ENCODE data around the gene HOXC13. TPM values are rescaled to one million over a fixed set of nuclear protein-coding genes. Genes with fewer than 3 reads are reported as not detected.

Gene HOXC13
- total RNA-seq, 1 donor from 2014 or later, result not detected

DNA sequence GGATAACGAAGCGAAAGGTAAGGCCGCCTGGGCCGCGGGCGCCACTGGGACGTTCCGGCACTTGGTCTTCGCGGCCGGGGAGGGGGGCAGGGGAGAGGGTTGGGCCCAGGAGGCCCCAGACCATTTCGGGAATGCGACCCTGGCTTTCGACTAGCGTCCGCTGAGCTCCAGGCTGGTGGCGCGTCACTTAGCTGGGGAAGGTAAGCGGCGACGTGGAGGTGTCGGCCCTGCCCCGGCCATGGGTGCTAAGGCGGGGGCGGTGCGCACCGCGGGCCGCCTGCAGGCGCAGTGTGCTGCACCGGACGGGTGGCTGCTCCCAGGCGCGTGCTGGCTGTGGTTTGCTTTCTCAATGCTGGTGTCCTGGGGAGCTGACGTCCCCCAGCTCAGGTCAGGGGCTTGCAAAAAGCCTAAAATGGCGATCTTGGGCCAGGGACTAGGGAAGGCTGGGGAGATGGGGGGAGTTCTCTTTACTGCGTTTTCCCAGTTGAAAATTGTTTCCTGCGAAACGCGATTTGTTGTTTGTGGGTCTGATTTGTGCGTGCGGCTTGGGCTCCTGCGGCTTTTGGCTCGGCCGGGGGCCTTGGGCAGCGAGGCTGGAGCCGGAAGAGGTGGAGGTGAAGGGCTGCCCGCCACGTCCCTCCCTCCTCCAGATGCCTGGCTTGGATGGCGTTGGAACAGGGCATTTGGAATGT lies 47.5 kb downstream of the HOXC13 start:
- DNase-seq (peak; percentile 58), ATAC-seq (peak; percentile 32)
- Histone ChIP-seq H3K4me1 (peaks cover 15% of the 10 kb centered on the region), H3K27me3 (peaks cover 100% of the 10 kb centered on the region), H3K9me3 (no peaks in the 10 kb centered on the region), H3K4me3 (no peak overlapping the region), H3K27ac (no peak overlapping the region), H3K36me3 (no peaks in the 10 kb centered on the region)
- intact Hi-C loops (cut with DNase I), result no loop called here
- TF ChIP-seq, protein P1, sequence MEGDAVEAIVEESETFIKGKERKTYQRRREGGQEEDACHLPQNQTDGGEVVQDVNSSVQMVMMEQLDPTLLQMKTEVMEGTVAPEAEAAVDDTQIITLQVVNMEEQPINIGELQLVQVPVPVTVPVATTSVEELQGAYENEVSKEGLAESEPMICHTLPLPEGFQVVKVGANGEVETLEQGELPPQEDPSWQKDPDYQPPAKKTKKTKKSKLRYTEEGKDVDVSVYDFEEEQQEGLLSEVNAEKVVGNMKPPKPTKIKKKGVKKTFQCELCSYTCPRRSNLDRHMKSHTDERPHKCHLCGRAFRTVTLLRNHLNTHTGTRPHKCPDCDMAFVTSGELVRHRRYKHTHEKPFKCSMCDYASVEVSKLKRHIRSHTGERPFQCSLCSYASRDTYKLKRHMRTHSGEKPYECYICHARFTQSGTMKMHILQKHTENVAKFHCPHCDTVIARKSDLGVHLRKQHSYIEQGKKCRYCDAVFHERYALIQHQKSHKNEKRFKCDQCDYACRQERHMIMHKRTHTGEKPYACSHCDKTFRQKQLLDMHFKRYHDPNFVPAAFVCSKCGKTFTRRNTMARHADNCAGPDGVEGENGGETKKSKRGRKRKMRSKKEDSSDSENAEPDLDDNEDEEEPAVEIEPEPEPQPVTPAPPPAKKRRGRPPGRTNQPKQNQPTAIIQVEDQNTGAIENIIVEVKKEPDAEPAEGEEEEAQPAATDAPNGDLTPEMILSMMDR (IDR thresholded peaks at IDR 0.05), result no peak

DNA sequence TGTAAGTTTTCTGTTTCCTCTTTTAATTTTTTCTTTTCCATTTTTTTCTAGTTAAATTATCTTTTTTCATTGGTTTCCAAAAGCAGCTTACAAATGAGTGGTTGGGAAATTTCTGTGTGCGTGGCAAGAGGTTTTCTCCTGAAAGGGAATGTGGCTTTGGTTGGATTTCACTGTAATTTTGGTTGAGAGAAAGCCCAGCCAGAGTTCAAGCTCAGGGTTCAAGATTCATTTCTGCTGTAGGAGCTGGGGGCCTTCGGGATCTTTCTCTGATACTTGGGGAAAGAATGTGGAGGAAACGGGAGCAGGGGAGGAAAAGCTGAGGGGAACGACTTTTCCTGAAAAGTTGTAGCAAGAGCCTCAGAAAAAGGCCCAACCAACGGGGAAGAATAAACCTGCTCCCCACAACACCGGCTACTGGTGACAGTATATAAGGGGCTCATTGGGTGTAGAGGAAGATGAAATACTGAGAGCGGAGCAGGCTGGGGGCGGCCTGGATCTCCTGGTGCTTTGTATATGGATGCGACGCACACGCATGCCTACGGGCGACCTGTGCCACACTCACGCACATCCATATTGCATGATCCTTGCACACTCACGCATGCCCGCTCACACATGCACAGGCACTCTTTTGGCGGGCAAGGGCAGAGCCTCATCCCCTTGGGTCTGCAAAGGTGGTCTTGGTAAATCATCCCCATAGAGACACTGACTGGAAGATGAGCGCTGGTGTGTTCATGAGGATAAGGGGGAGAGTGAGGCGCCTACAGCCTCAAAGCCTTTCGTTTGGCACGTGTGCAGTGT lies 48.3 kb downstream of the HOXC13 start:
- peaks cover 100% of the 10 kb centered on the region for H3K27me3 ChIP-seq
- H3K4me1 ChIP-seq, result peaks cover 15% of the 10 kb centered on the region
- intact Hi-C loops (cut with DNase I), result no loop called here
- H3K9me3 ChIP-seq, result no peaks in the 10 kb centered on the region
- no peaks in the 10 kb centered on the region for H3K36me3 ChIP-seq
- no peak overlapping the region for H3K27ac ChIP-seq
- TF ChIP-seq, protein P1 (IDR thresholded peaks at IDR 0.05), result no peak
- ATAC-seq (no peak), DNase-seq (no peak)
- H3K4me3 ChIP-seq, result no peak overlapping the region

DNA sequence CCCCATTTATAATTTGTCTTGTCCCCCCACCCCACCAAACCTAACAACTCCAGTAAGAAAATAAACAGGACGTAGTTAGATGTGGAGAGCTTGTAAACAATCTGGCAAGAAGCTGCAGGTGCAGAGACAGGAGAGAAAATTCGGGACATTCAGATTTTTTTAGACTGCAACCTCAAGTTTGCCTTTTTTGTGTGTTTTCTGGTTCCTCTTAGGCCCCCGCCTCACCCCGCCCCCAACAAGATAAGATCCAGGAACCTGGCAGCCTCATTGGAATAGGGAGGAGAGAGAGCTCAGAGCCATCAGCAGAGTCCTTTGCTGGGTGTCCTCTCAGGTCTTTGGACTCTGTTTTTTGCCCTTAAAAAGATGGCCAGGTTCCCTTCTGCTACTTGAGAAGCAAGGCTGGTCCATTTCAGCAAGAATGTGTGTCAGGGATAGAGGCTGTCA lies 49.2 kb downstream of the HOXC13 start:
- Histone ChIP-seq H3K27ac (no peak overlapping the region), H3K4me3 (no peak overlapping the region), H3K27me3 (peaks cover 100% of the 10 kb centered on the region), H3K36me3 (no peaks in the 10 kb centered on the region), H3K9me3 (no peaks in the 10 kb centered on the region), H3K4me1 (peaks cover 15% of the 10 kb centered on the region)
- DNase-seq, result no peak
- TF ChIP-seq, protein P1 (IDR thresholded peaks at IDR 0.05), result no peak
- intact Hi-C loops (cut with DNase I), result no loop called here
- no peak for ATAC-seq

DNA sequence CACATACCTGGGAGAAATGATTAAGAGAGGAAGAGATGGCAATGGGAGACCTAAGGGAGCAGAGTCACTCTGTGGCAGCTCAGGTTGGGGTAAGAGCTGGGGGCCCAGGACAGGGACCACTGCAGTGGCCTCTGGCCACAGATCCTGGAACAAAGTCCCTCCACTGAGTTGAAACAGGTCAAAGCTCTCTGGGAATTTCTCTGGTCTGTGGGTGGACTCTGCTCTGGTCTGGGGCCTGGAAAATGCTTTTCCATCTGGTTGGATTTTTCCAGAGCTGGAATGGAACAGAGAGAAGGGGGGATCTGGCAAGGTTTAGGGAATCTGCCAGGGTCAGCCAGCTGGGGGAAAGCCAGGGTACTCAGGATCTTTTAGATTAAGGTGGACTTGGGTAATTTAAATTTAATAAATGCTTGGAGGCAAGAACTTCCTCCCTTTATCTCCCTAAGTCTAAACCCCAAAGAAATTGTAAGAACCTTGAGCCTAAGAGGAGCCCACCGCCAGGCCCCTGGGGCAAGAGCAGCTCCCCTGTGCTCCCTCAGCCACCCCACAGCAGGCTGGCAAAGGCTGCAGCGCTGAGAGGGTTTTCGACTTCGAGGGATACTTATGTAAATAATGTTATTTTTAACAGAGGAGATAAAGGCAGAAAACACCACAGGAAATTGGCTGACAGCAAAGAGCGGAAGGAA lies 50.1 kb downstream of the HOXC13 start:
- no peaks in the 10 kb centered on the region for H3K36me3 ChIP-seq
- H3K9me3 ChIP-seq, result no peaks in the 10 kb centered on the region
- peaks cover 15% of the 10 kb centered on the region for H3K4me1 ChIP-seq
- no peak overlapping the region for H3K4me3 ChIP-seq
- TF ChIP-seq, protein P1 (IDR thresholded peaks at IDR 0.05), result no peak
- intact Hi-C loops (cut with DNase I), result no loop called here
- ATAC-seq, result no peak
- peak; percentile 51 for DNase-seq
- no peak overlapping the region for H3K27ac ChIP-seq
- H3K27me3 ChIP-seq, result peaks cover 100% of the 10 kb centered on the region

DNA sequence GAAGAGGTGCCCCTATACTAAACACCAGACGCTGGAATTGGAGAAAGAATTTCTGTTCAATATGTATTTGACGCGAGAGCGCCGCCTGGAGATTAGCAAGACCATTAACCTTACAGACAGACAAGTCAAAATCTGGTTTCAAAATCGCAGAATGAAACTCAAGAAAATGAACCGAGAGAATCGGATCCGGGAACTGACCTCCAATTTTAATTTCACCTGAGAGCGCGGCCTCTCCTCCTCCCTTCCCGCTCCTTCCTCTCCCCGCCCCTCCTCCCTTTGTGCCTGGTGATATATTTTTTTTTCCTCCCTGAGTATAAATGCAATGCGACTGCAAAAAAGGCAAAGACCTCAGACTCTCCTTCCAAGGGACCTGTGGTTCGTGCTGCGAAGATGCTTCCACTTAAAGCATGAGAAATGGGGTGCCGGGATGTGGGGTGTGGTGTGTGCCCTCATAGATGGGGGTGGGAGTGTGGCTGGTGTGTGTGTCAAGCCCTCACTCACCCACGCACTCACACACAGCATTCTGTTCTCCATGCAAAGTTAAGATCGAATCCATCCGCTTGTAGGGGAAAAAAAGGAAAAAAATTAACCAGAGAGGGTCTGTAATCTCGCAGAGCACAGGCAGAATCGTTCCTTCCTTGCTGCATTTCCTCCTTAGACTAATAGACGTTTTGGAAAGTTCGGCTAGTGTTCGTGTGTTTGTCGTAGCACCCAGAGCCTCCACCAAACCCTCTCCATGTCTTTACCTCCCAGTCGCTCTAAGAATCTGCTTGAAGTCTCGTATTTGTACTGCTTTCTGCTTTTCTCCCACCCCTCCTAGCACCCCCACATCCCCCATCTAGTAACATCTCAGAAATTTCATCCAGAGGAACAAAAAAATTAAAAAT lies 50.8 kb downstream of the HOXC13 start:
- H3K27me3 ChIP-seq, result peaks cover 100% of the 10 kb centered on the region
- no peaks in the 10 kb centered on the region for H3K9me3 ChIP-seq
- H3K27ac ChIP-seq, result no peak overlapping the region
- H3K4me3 ChIP-seq, result no peak overlapping the region
- H3K4me1 ChIP-seq, result peaks cover 20% of the 10 kb centered on the region
- intact Hi-C loops (cut with DNase I), result no loop called here
- DNase-seq, result no peak
- TF ChIP-seq, protein P1 (IDR thresholded peaks at IDR 0.05), result peak; percentile 38
- no peaks in the 10 kb centered on the region for H3K36me3 ChIP-seq
- ATAC-seq, result no peak
